ENCODE measurements around the gene PROB1. TPM values are rescaled to one million over a fixed set of nuclear protein-coding genes. Genes with fewer than 3 reads are reported as not detected.
A peak's percentile ranks its signal among the peaks of the same experiment; 100 is the strongest.

PROB1 gene
- total and polyA plus RNA-seq, 9 of the 15 experiments (the other 6 are each of a cell fraction or from before 2014, with no cell fraction given), result 0.01 to 1.8 (median 0.47) TPM

DNA sequence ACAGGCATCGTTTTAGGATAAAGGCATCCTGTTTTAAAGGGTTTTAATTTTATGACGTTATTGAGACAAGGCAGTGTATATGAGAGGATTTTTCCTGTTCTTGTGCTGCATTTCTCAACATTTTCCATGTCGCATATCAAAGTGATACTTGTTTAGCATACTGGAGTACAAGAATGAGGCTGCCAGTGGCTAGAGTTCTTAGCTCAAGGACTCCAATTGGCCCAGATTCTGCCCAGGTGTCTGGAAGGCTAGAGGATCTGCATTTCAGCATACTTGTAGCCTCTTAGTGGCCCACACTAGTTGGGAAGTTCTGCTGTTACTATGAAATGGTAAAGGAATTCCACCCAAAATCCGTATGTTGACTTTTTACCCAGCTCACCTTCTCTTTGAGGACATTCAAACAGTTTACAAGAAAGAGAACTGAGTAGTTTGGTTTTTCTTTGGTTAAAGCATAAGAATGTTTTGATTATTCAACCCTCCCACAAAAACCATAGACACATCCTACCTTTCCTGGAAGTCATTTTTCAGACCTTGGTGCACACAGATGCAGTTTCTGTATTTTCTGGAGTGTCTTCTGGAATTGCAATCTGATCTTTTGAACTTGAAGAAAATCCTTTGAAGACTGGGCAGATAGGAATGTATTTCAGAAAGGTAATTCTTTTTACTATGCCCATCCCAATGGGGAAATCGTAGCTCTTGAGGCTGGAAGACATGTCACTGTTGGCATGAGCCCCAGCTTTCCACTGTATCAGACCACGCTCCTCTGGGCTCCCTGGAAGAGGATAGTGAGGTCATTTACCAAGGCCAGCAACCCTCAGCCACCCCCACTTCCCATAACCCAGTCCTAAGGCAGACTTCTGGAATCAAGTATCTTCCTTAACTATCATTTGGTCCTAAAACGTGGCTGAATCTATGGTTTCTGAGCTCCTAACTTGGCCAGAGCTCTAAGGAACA lies 23.1 kb downstream of the PROB1 start:
- intact Hi-C loops (cut with micrococcal nuclease), result no loop called here
- no peak for FAIRE-seq

More for the DNA sequence above, 23.1 kb downstream of the PROB1 start:
- peaks cover under 1% of the 10 kb centered on the region; the same call in 1 of the 2 replicates for H4K20me1 ChIP-seq (replicated peaks; ENCODE audit: control insufficient read depth, insufficient read depth, low read length)
- H3K4me1 ChIP-seq (replicated peaks in 1 of 2; ENCODE audit: control insufficient read depth in 2 of 2, insufficient read depth in 2 of 2, low read length in 2 of 2), result no peaks in the 10 kb centered on the region
- no peak for ATAC-seq
- 70% methylated on average over 7 of the region's 7 CpGs for WGBS (ENCODE audit: insufficient coverage, low coverage, missing lambda C conversion rate)
- TSS peak; percentile 7 for BruUV-seq (replicated peaks)
- in situ Hi-C loops (cut with MboI), result no loop called here
- DNase-seq (ENCODE audit: extremely low read depth in 1 of 4, low spot score in 3 of 4), result no peak
- peaks cover 40% of the 10 kb centered on the region for H3K36me3 ChIP-seq (ENCODE audit: control insufficient read depth, insufficient read depth, low read length)
- no peaks in the 10 kb centered on the region for H3K9me1 ChIP-seq (ENCODE audit: control insufficient read depth, insufficient read depth, low read length)
- POLR2A ChIA-PET, result interaction anchor here (0.6 to 2.4 kb wide), 8 partner anchors 10 to 412 kb away, joined by 3 to 8 read pairs (median 4); partner anchors contain the start of genes DNAJC18, PAIP2 and UBE2D2
- no peaks in the 10 kb centered on the region for H3K79me2 ChIP-seq (ENCODE audit: control insufficient read depth, insufficient read depth, low read length)
- no peak overlapping the region for H3K9ac ChIP-seq (ENCODE audit: insufficient read depth in 1 of 2, low read depth in 2 of 2, low read length in 2 of 2)
- no peak for TF ChIP-seq PCBP2 (IDR thresholded peaks at IDR 0.05; ENCODE audit: low read depth, low read length, poor library complexity, severe bottlenecking)
- TF ChIP-seq FOXK2 (conservative IDR thresholded peaks at IDR 0.05 in 1 of 2, IDR thresholded peaks at IDR 0.05 in 1 of 2; ENCODE audit: low read depth in 2 of 2), result no peak
- no peak for TF ChIP-seq COPS2 (conservative IDR thresholded peaks at IDR 0.05)
- TF ChIP-seq CHD1 (IDR thresholded peaks at IDR 0.05; ENCODE audit: low read length), result no peak
- no peak for TF ChIP-seq ATF7 (IDR thresholded peaks at IDR 0.05)
- TF ChIP-seq MAFG (tag; conservative IDR thresholded peaks at IDR 0.05), result no peak
- TF ChIP-seq, protein P1, sequence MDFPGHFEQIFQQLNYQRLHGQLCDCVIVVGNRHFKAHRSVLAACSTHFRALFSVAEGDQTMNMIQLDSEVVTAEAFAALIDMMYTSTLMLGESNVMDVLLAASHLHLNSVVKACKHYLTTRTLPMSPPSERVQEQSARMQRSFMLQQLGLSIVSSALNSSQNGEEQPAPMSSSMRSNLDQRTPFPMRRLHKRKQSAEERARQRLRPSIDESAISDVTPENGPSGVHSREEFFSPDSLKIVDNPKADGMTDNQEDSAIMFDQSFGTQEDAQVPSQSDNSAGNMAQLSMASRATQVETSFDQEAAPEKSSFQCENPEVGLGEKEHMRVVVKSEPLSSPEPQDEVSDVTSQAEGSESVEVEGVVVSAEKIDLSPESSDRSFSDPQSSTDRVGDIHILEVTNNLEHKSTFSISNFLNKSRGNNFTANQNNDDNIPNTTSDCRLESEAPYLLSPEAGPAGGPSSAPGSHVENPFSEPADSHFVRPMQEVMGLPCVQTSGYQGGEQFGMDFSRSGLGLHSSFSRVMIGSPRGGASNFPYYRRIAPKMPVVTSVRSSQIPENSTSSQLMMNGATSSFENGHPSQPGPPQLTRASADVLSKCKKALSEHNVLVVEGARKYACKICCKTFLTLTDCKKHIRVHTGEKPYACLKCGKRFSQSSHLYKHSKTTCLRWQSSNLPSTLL (IDR thresholded peaks at IDR 0.05), result no peak
- no peak overlapping the region for H3K4me2 ChIP-seq (ENCODE audit: insufficient read depth, low read length)
- H2AFZ ChIP-seq (ENCODE audit: low read depth, low read length), result no peak overlapping the region
- CTCF ChIA-PET (ENCODE audit: low intra/inter-chr PET ratio), result no interaction called here
- no peaks in the 10 kb centered on the region for H3K9me3 ChIP-seq (replicated peaks; ENCODE audit: control insufficient read depth, insufficient read depth, low read depth, low read length)
- no peaks in the 10 kb centered on the region for H3K27me3 ChIP-seq (ENCODE audit: control insufficient read depth in 2 of 2, insufficient read depth in 2 of 2, low read length in 2 of 2)
- H3K27ac ChIP-seq (ENCODE audit: extremely low read depth, low read depth, low read length), result no peak overlapping the region
- no peak overlapping the region for H3K4me3 ChIP-seq
